NK-92 (cell line): Measurements from ENCODE around the gene EPYC.
"Not testable (repeated sequence)": the region's sequence is repeated elsewhere in the genome, so short reads cannot be mapped to it uniquely, and the experiment has no call there.

Experiments
- DNase-seq: peaks from one replicate; lab custom pipeline; 2025; ENCODE audit not compliant: unreplicated experiment; lab: John Stamatoyannopoulos, UW

The EPYC gene

DNA sequence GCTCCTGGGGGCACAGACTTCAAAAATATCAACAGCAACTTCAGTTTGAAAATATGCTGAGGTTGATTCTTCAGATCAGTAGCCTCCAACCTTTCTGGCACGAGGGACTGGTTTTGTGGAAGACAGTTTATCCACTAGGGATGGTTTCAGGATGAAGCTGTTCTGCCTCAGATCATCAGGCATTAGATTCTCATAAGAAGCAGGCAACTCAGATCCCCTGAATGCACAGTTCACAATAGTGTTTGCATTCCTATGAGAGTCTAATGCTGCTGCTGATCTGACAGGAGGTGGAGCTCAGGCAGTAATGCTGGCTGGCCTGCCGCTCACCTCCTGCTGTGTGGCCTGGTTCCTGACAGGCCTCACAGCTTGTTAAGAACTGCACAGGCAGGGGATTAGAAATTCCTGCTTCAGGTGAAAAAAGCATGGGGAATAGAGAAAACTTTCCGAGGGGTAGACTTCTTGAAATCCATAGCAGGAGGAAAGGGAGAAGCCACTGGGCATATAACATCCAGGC is 12.8 kb downstream of the EPYC start:
- DNase-seq = no peak

GRCh38 chr12:90990611-90991010 is 14.2 kb downstream of the EPYC start:
- no peak for DNase-seq

DNA sequence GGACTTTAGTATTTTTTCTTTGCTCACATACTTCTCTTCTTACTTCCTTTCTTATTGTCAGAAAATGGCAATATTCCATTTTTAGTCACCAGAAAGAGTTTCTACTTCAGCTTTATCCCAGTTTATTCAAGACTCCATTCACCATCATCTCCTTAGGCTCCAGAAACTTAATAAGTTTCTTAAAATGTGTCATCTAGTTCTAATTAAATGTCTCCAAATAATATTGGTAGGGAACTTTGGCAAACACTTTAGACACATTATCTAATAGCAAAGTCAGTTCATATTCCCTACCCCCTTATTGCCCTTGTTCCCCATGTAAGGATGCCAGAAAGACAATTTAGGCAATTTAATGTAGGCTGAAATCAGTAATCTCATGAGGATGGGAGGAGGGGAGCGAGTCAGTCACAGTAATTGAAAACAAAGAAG is 15.1 kb downstream of the EPYC start:
- no peak for DNase-seq

DNA sequence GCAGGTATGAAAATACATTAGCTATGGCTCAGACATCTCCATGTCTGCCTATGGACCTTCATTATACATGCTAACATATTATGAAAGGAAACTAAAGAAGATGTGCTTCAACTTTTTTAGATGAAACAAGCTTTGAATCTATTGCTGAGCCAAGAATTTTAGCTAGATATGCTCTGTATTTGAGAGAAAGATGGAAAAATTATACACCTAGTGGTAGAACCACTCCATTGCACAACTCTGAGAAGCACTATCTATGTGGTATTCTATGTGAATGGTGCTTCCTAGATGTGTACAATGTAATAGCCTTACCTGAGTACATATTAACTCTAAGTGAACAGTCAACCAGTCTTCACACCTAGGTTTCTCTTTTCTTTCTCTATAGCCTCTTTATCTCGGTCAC is 17.3 kb downstream of the EPYC start:
- DNase-seq = no peak

- DNase-seq = no peak
These were observed 17.7 kb downstream of the EPYC start for GRCh38 chr12:90987101-90987500.

DNA sequence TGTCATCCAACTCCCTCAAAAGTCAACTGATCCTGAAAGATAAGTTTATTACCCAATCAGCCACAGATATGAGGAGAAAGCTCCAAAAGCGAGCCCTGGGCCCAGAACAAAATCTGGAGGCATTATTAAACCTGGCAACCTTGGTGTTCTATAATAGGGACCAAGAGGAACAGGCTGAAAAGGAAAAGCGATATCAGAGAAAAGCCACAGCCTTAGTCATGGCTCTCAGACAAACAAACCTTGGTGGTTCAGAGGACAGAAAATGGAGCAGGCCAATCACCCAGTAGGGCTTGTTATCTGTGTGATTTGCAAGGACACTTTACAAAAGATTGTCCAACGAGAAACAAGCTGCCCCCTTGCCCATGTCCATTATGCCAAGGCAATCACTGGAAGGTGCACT is 19.4 kb downstream of the EPYC start:
- DNase-seq = not testable (repeated sequence)

DNA sequence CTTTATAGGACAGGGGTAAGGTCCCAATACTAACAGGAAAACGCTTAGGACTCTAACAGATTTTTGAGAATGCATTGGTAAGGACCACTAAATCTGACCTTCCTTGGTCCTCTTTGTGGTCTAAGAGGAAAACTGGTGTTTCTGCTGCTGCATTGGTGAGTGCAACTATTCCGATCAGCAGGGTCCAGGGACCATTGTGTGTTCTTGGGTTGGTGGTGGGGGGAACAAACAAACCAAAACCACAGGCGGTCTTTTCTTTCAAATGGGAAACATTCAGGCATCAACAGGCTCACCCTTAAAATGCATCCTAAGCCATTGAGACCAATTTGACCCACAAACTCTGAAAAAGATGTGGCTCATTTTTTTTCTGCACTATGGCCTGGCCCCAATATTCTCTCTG is 20.7 kb downstream of the EPYC start:
- no peak for DNase-seq

DNA sequence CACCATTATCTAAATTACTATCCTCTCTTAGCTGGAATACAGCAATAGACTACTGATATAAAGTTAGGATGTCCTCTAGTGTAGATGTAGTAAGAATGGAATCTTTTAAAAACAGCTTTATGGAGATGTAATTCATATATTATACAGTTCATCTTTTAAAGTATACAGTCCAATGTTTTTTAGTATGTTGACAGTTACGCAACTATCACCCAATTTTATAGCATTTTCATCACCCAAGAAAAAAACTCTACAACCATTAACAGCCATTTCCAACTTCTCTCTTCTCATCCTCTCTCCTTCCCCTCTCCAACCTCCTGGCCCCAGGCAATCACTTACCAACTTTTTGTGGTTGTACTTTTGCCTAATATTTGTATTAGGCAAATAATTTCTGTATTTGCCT is 22.6 kb downstream of the EPYC start:
- DNase-seq = no peak

DNA sequence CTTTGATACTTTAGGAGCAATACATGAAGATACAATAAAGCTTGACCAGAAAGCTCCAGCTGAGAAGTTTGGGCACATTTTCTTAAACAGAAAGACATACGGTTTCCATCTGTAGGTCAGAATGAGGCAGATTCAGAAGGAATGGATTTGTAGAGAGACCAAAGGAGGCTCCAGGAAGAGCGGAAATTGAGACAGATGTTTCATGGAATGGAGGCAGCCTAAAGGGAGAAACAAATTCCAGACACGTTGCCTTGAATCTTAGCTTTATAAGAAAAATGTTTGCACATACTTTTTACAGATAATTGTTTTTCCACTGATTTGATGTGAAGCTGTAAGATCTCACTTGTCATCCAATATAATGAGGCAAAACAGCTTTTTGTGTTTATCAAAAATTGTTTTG is 24.8 kb downstream of the EPYC start:
- DNase-seq = no peak

GRCh38 chr12:90979019-90979418 is 25.8 kb downstream of the EPYC start:
- no peak for DNase-seq

DNA sequence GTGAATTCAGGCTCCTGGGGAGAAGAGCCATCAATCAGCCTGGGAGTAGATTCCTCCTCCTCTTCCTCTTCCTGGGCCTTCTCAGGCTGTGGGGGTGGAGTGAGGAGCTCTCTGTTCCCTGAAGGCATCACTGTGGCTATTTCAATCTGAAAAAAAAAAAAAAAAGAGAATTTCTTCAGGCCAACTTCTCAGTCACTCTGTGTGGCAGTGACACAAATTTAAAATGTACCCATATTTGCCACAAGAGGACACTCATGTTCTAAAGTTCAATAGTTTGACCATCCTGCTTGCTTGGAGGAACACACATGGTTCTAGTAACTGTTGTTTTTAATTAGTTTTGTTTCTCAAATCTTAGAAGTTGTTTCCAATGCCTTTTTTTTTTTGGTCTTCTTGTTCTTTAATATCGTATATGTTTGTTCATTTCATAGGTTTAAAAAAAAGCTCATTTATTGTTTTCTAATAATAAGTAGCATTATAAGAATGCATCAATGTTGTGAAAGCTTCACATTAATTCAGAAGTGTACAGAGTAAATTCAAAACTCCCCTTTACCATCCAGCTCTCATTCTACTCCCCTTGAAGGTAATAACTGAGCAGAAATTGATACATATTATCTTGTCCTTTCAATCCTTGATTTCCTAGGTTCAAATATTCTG is 26.5 kb downstream of the EPYC start:
- no peak for DNase-seq

GRCh38 chr12:90977224-90977623 is 27.5 kb downstream of the EPYC start:
- DNase-seq = no peak

DNA sequence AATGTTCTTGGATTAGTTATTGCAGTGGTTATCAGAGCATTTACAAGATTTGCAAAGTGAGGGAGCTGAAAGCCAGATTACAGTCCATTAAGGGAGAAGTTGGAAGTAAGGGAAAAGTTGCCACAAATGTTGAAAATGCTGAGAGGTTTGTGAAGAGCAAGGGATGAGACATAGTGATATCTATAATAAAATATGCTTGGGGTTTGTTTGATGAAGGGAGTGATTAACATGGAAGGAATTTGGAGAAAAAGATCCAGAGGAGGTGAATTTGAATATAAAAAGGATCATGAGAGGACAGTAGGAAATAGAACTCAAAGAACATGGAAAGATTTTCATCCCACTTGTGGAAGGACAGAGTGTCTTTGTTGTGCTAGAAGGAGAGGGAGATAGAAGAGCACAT is 30.5 kb downstream of the EPYC start:
- no peak for DNase-seq

- DNase-seq = no peak
These were observed 32.5 kb downstream of the EPYC start for GRCh38 chr12:90972226-90972625.

GRCh38 chr12:90970911-90971310 is 33.9 kb downstream of the EPYC start:
- DNase-seq = no peak

GRCh38 chr12:90970471-90970870 is 34.3 kb downstream of the EPYC start:
- DNase-seq = no peak

- no peak for DNase-seq
These were observed 34.9 kb downstream of the EPYC start for GRCh38 chr12:90969851-90970250.

DNA sequence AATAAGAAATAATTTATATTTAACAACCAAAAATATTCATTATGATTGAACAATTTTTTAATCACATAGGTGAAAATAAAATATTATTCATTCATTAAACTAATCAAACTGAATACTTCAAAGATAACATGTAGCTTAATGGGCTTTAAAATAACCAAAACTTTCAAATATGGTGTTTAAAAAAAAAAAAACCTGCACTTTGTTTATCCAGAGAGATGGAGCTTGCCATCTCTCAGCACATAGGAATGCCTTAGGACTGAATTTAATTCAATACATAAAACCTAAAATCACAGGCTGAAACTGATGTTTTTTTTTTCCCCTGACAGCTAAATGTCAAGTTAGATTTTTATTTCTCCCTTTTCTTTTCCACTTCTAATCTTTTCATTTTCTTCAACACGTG is 35.4 kb downstream of the EPYC start:
- no peak for DNase-seq

DNA sequence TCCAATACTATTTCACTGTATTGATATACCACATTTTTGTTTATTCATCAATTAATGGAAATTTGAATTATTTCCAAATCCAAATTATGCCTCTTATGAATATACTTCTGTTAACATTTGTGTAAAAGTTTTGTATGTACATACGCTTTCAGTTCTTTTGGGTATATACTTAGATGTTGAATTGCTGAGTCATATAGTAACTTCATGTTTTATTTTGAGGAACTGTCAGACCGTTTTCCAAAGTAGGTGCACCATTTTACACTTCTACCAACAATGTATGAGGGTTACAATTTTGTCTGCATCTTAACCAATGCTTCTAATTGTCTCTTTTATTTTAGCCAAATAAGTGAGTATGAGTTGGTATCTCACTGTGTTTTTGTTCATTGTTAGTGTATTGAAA is 39.6 kb downstream of the EPYC start:
- DNase-seq = no peak

GRCh38 chr12:90964616-90965015 is 40.2 kb downstream of the EPYC start:
- no peak for DNase-seq

- no peak for DNase-seq
These were observed 40.8 kb downstream of the EPYC start for GRCh38 chr12:90963946-90964345.

GRCh38 chr12:90961154-90961553 is 43.6 kb downstream of the EPYC start:
- DNase-seq = no peak

DNA sequence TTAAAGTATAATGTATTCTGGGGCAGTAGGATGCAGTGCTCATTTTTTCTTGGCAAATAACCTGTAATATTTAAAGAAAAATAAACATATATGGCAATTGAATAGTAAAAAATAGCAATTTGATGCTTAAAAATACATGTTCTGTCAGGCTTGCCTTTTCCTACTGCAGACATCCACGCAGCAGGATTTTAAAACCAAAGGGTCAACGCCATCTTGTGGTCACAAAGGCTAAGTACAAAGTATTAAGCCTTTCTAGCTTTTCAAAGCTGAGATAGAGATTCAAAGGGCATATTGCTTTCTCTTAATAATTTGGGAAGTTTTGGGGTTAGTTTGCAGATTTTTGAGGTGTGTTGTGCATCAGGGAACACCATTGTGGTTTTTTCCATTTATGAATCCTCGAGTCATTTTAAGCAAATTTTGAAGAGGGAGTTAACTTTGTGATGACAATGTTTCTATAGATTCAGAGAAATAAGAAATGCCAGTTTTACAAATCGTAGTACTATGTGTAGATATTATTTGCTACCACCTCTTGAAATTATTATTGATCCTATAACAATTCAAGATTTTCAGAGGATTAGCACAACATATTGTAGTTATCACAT is 45.1 kb downstream of the EPYC start:
- DNase-seq = no peak
